Esophagus muscularis mucosa (tissue), 4 donors: ENCODE measurements around the gene HEMGN. TPM values are rescaled to one million over a fixed set of nuclear protein-coding genes. Genes with fewer than 3 reads are reported as not detected.
"Not testable (repeated sequence)": the region's sequence is repeated elsewhere in the genome, so short reads cannot be mapped to it uniquely, and the experiment has no call there.

Source experiments
- DNase-seq: peaks from one replicate; pipeline ENCODE4 v3.0.0-alpha.2; 2017; ENCODE audit errors: extremely low spot score
- H3K27ac ChIP-seq, 4 donors: fragments of 200-600 bp; sonication (generic); replicated peaks in 1 of 4; 1 replicate in 3 of 4; 2 replicates in 1 of 4; pipeline ENCODE4 v1.5.1; 2016 to 2019; ENCODE audit warnings: mild to moderate bottlenecking in 1 of 4
- H3K27me3 ChIP-seq, 4 donors: fragments of 200-600 bp; sonication (generic); one replicate each; pipeline versions ENCODE4 v1.5.1 to v1.6.0; 2016 to 2019
- H3K36me3 ChIP-seq, 4 donors: fragments of 200-600 bp; sonication (generic); one replicate each; pipeline ENCODE4 v1.5.1; 2016 to 2019
- H3K4me1 ChIP-seq, 4 donors: fragments of 200-600 bp; sonication (generic); one replicate each; pipeline ENCODE4 v1.5.1; 2016 to 2019
- H3K4me3 ChIP-seq, 4 donors: fragments of 200-600 bp; sonication (generic); 1 replicate in 2 of 4; 2 replicates in 2 of 4; pipeline ENCODE4 v1.5.1; 2016 to 2019; ENCODE audit warnings: mild to moderate bottlenecking in 4 of 4, moderate library complexity in 1 of 4
- H3K9me3 ChIP-seq, 4 donors: fragments of 200-600 bp; sonication (generic); 1 replicate in 3 of 4; 2 replicates in 1 of 4; pipeline ENCODE4 v1.5.1; 2016 to 2019
- CTCF ChIP-seq, 3 experiments: fragments of 200-600 bp in 2 of 3; fragments of 450-650 bp in 1 of 3; sonication (generic) in 2 of 3; IDR thresholded peaks; one replicate each; pipeline ENCODE4 v1.5.1; 2017 to 2019; ENCODE audit warnings: antibody characterized with exemption in 3 of 3, mild to moderate bottlenecking in 2 of 3, moderate library complexity in 1 of 3
- EP300 ChIP-seq: sonication (generic); formaldehyde crosslinking; IDR thresholded peaks from one replicate; pipeline ENCODE4 v1.6.1; 2017; ENCODE audit warnings: antibody characterized with exemption
- POLR2A ChIP-seq: fragments of 450-650 bp; IDR thresholded peaks from one replicate; pipeline ENCODE4 v1.6.1; 2017; ENCODE audit warnings: antibody characterized with exemption, moderate library complexity, mild to moderate bottlenecking, low read depth
- POLR2AphosphoS5 ChIP-seq, 2 donors: sonication (generic); formaldehyde crosslinking; IDR thresholded peaks; one replicate each; pipeline ENCODE4 v1.6.1; 2017; ENCODE audit warnings: antibody characterized with exemption in 2 of 2
- WGBS: methylation state at CpG from one replicate; pipeline ENCODE4 v1.1.5; 2018; 5-methylcytosine and 5-hydroxymethylcytosine counted together
- intact Hi-C: fragments of 100-400 bp; cut with DNase I; formaldehyde crosslinking; loops from one replicate; pipeline ENCODE4 v1.15.1; 2023
- total RNA-seq, 4 donors: library from RNA; depleted of rRNA; stranded (reverse); fragments of >200 nt; gene quantifications; one replicate each; pipeline versions ENCODE4 v1.1.0 to v1.2.1, GENCODE V29; 2016

HEMGN gene
- total RNA-seq, 4 donors from 2014 or later, result 1.2 TPM; not detected in 3

DNA sequence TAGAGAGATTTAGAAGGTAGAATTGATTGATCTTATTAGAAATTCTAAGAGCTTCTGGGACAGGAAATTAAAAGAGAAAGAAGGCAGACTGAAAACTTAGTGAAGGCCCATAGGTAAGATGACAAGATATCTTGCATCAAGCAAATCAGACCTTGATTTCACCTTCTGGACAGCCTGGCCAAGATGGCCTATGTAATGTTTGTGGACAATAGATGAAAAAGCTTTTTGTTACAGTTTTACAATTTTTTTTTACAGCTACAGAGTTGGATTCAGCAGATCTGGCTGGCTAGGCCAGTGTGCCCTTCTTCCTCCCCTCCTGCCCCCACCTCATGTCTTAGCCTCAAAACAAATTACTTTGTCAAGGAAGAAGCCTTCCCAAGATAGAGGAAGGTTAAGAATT, 21.6 kb upstream of the HEMGN start:
- no peak for DNase-seq
- Histone ChIP-seq H3K4me1 (no peaks in the 10 kb centered on the region), H3K36me3 (no peaks in the 10 kb centered on the region), H3K4me3 (no peak overlapping the region), H3K27me3 (no peaks in the 10 kb centered on the region), H3K27ac (no peak overlapping the region), H3K9me3 (no peaks in the 10 kb centered on the region)
- TF ChIP-seq CTCF (IDR thresholded peaks at IDR 0.05) (no peak), POLR2AphosphoS5 (IDR thresholded peaks at IDR 0.05) (no peak), EP300 (no peak), POLR2A (no peak)
- intact Hi-C loops, result no loop called here

GRCh38 chr9:97958812-97959511, 21.0 kb upstream of the HEMGN start:
- intact Hi-C loops, result no loop called here
- Histone ChIP-seq H3K36me3 (no peaks in the 10 kb centered on the region), H3K27ac (no peak overlapping the region), H3K27me3 (no peaks in the 10 kb centered on the region), H3K4me3 (no peak overlapping the region), H3K9me3 (no peaks in the 10 kb centered on the region), H3K4me1 (no peaks in the 10 kb centered on the region)
- DNase-seq, result no peak
- 67% methylated on average over 5 of the region's 5 CpGs for WGBS
- TF ChIP-seq CTCF (IDR thresholded peaks at IDR 0.05) (no peak), EP300 (no peak), POLR2A (no peak), POLR2AphosphoS5 (IDR thresholded peaks at IDR 0.05) (no peak)

GRCh38 chr9:97956331-97956730, 18.4 kb upstream of the HEMGN start:
- Histone ChIP-seq H3K4me1 (no peaks in the 10 kb centered on the region), H3K4me3 (no peak overlapping the region), H3K9me3 (no peaks in the 10 kb centered on the region), H3K36me3 (no peaks in the 10 kb centered on the region), H3K27me3 (peaks cover 0 to 7% (median 0%) of the 10 kb centered on the region in 4 donors), H3K27ac (no peak overlapping the region)
- TF ChIP-seq CTCF (IDR thresholded peaks at IDR 0.05) (no peak), POLR2A (no peak), EP300 (no peak), POLR2AphosphoS5 (IDR thresholded peaks at IDR 0.05) (no peak)
- intact Hi-C loops, result no loop called here
- no peak for DNase-seq

DNA sequence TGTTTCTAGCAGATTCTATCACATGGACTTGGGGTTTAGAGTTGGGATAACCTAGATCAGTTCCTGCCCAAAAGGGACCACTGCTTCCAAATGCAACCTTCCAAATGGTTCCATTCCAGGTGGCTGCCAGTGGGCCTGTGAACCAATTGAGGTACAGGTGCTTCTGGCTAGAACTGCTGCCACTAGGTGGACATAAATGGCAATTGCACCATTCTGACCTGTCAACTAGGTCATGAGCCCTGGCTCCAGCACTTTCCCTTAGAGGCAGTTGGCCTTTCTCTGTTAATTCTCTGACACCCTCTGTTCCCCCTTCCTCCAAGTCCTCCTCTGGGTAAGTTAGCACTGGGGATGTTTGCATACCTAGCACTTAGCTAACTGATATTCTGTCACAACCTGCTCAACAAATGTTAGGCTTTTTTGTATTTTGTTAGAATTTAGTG, 16.6 kb upstream of the HEMGN start:
- Histone ChIP-seq H3K4me1 (no peaks in the 10 kb centered on the region), H3K4me3 (no peak overlapping the region), H3K27me3 (peaks cover 0 to 23% (median 0%) of the 10 kb centered on the region in 4 donors), H3K36me3 (no peaks in the 10 kb centered on the region), H3K27ac (no peak overlapping the region), H3K9me3 (peaks cover 0 to 7% (median 3%) of the 10 kb centered on the region in 4 donors)
- intact Hi-C loops, result no loop called here
- TF ChIP-seq EP300 (no peak), CTCF (IDR thresholded peaks at IDR 0.05) (peak; percentile 14 to 38 (median 18))
- DNase-seq, result no peak

- 98% methylated on average over 5 of the region's 5 CpGs for WGBS
- H3K9me3 ChIP-seq, H3K27ac ChIP-seq, H3K36me3 ChIP-seq, DNase-seq, H3K4me1 ChIP-seq, H3K4me3 ChIP-seq, intact Hi-C loops: not testable (repeated sequence)
- H3K27me3 ChIP-seq, result peaks cover 0 to 24% (median 0%) of the 10 kb centered on the region in 4 donors
Observed at GRCh38 chr9:97950873-97951272, 12.9 kb upstream of the HEMGN start.

- WGBS, result 71% methylated on average over 2 of the region's 2 CpGs
- H3K4me1 ChIP-seq, DNase-seq, H3K27ac ChIP-seq, H3K4me3 ChIP-seq, intact Hi-C loops, H3K36me3 ChIP-seq, H3K9me3 ChIP-seq: not testable (repeated sequence)
- peaks cover 0 to 17% (median 0%) of the 10 kb centered on the region in 4 donors for H3K27me3 ChIP-seq
Observed at GRCh38 chr9:97947094-97947493, 9.1 kb upstream of the HEMGN start.

- intact Hi-C loops, result not testable (repeated sequence)
Observed at GRCh38 chr9:97945470-97945869, 7.5 kb upstream of the HEMGN start.

More at GRCh38 chr9:97945470-97945869, 7.5 kb upstream of the HEMGN start:
- H3K9me3 ChIP-seq, H3K27me3 ChIP-seq, H3K4me1 ChIP-seq, DNase-seq, H3K36me3 ChIP-seq, H3K27ac ChIP-seq, H3K4me3 ChIP-seq: not testable (repeated sequence)
- WGBS, result 82% methylated on average over 2 of the region's 2 CpGs
